Mucosa of descending colon (tissue), 3 donors: Measurements from ENCODE around the gene TAS2R16. TPM values are rescaled to one million over a fixed set of nuclear protein-coding genes. Genes with fewer than 3 reads are reported as not detected.

ENCODE experiments used
- ATAC-seq: fragments of 200-7000 bp; cut with Tn5 transposase; one replicate; pipeline ENCODE4 v1.9.1; 2020; ENCODE audit warnings: mild to moderate bottlenecking, moderate library complexity
- DNase-seq, 3 donors: peaks; one replicate each; pipeline ENCODE4 v3.0.0-alpha.2; 2020
- H3K36me3 ChIP-seq: fragments of 200-600 bp; one replicate; pipeline ENCODE4 v1.8.0; 2021; ENCODE audit warnings: low read depth, mild to moderate bottlenecking
- H3K4me1 ChIP-seq: fragments of 200-600 bp; one replicate; pipeline ENCODE4 v1.8.0; 2021; ENCODE audit warnings: low read depth, mild to moderate bottlenecking
- H3K4me3 ChIP-seq: fragments of 200-600 bp; one replicate; pipeline ENCODE4 v1.8.0; 2021; ENCODE audit warnings: mild to moderate bottlenecking
- H3K9me3 ChIP-seq: fragments of 200-600 bp; one replicate; pipeline ENCODE4 v1.8.0; 2021; ENCODE audit warnings: mild to moderate bottlenecking
- CTCF ChIP-seq: fragments of 200-600 bp; IDR thresholded peaks from one replicate; pipeline ENCODE4 v1.8.0; 2022; ENCODE audit warnings: antibody characterized with exemption, mild to moderate bottlenecking
- intact Hi-C, 2 donors: fragments of 100-400 bp; cut with DNase I in 1 of 2; cut with micrococcal nuclease in 1 of 2; formaldehyde crosslinking; loops; one replicate each; pipeline versions ENCODE4 v1.11.0 to v1.11.1; 2022; cut with DNase I, micrococcal nuclease
- total RNA-seq, 3 donors: library from RNA; stranded (reverse); fragmentation: NEBNext Ultra II Directional in 2 of 3; extraction: Animal tissue kit (Norgen Biotek cat#: 25700) in 2 of 3; gene quantifications; one replicate each; pipeline versions ENCODE4 v1.2.1 to v1.2.4, GENCODE V29; 2021 to 2023
- donor health status: DM: no; HTN: no; CAD: no; lungs with moderate emphysema.
- donor health status: DM: no; HTN: no; CAD: no.
- donor health status: DM: no; HTN: yes; CAD: no.

The TAS2R16 gene
- total RNA-seq, 3 donors from 2014 or later: not detected

DNA sequence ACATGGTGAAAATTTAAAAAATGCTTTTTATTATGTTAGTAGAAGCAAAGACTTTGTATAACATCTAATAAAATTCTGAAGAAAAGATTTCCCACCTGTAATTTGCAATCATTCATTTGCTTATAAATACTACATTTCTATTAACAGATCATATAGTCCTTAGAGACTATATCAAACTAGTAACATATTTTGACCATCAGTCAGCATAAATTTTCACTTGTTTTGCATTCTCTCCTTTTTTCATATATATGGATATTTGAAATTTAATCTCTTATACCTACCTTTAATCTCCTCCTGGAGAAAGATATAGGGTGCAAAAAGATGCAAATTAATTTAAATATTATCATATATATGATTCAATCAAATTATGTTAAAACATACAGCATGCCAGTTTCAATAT lies 16.9 kb upstream of the TAS2R16 start:
- ATAC-seq: no peak
- no peaks in the 10 kb centered on the region for H3K9me3 ChIP-seq
- H3K4me1 ChIP-seq: no peaks in the 10 kb centered on the region
- no peaks in the 10 kb centered on the region for H3K36me3 ChIP-seq
- no peak overlapping the region for H3K4me3 ChIP-seq
- intact Hi-C loops: no loop called here
- no peak for TF ChIP-seq CTCF
- no peak for DNase-seq

GRCh38 chr7:123011766-123012369 lies 16.4 kb upstream of the TAS2R16 start:
- DNase-seq (no peak), ATAC-seq (no peak)
- no peak for TF ChIP-seq CTCF
- Histone ChIP-seq H3K4me3 (no peak overlapping the region), H3K9me3 (no peaks in the 10 kb centered on the region), H3K4me1 (no peaks in the 10 kb centered on the region), H3K36me3 (no peaks in the 10 kb centered on the region)
- intact Hi-C loops: no loop called here

- TF ChIP-seq CTCF: no peak
- DNase-seq (no peak), ATAC-seq (no peak)
- no peaks in the 10 kb centered on the region for H3K36me3 ChIP-seq
- intact Hi-C loops: no loop called here
- H3K4me3 ChIP-seq: no peak overlapping the region
- no peaks in the 10 kb centered on the region for H3K4me1 ChIP-seq
- H3K9me3 ChIP-seq: no peaks in the 10 kb centered on the region
Observed at GRCh38 chr7:123004931-123005330, 9.4 kb upstream of the TAS2R16 start.

DNA sequence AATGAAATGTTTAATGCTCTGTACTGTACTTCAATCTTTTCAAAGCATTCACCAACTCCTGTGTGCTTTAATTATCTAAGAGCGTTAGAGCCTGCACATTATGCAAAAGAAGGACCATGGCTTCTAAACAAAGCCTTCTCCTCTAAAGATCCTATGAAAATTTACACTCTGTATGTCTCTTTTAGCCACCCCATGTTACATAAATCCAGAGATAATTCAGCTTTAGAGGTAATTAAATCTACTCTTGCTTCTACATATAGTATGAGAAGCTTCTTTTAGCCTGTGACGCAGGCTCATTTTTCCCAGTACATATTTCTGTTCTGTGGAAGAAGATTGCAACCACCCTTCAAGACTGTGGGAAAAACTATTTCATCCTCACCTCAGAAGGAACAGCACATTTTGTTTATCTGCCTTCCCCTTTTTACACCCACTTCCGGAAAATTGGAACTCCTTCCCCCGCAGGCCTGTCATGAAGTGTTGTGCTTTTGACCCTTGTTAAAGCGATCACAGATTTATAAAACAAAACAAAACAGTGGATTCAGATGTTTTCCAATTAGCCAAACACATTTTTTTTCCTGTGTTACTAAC lies 8.1 kb upstream of the TAS2R16 start:
- TF ChIP-seq CTCF: no peak
- DNase-seq: no peak
- H3K4me1 ChIP-seq: no peaks in the 10 kb centered on the region
- no peaks in the 10 kb centered on the region for H3K36me3 ChIP-seq
- ATAC-seq: no peak
- no peaks in the 10 kb centered on the region for H3K9me3 ChIP-seq
- H3K4me3 ChIP-seq: no peak overlapping the region
- intact Hi-C loops: no loop called here

DNA sequence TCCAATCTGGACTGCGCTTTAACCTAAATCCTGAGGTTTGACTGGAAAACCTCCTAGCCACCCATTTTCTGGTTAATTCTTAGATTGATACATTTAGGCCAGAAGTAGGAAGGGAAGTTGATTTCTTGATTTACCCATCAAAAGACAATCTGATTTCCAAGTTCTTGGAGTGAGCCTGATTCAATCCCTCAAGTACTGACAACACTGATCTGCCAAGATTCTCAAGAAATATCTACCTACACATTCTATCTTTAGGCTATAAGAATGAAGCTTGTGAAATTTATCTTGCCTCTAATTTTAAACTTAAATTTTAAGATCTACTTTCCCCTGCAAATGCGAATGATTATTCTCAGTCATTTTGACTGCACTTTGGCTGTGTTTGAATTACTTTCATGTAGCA lies 5.9 kb downstream of the TAS2R16 start:
- Histone ChIP-seq H3K4me1 (no peaks in the 10 kb centered on the region), H3K4me3 (no peak overlapping the region), H3K9me3 (no peaks in the 10 kb centered on the region), H3K36me3 (no peaks in the 10 kb centered on the region)
- no peak for TF ChIP-seq CTCF
- DNase-seq: no peak
- intact Hi-C loops: no loop called here
- ATAC-seq: no peak

DNA sequence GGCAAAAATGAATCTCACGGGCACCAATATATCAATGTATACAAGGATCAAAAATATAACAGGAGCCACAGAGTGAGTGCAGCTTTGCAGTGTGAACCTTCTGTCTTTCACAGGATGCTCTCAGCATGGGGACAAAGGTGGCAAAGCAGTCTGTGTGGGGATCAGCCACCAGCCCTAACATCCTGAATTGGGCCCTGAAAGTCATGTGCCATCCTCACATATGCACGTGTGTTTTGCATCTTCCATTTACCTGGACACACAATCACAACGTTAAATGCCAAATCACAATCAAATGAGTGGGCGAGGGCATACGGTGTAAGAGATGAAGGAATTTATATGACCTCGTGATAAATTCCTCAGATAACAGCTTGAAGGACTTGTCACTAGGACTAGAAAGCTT lies 6.5 kb downstream of the TAS2R16 start:
- H3K4me3 ChIP-seq: no peak overlapping the region
- H3K36me3 ChIP-seq: no peaks in the 10 kb centered on the region
- intact Hi-C loops: no loop called here
- H3K9me3 ChIP-seq: no peaks in the 10 kb centered on the region
- TF ChIP-seq CTCF: no peak
- ATAC-seq: no peak
- H3K4me1 ChIP-seq: no peaks in the 10 kb centered on the region
- no peak for DNase-seq
